ENCODE data around the gene TFPT. TPM values are rescaled to one million over a fixed set of nuclear protein-coding genes. Genes with fewer than 3 reads are reported as not detected.

The TFPT gene
- total RNA-seq, 5 donors from 2014 or later (not counting 1 experiment from before 2014, with no cell fraction given): 12.0 to 27.0 (median 20.7) TPM

- Mint-ChIP-seq H3K9me3 (no peaks in the 10 kb centered on the region), H3K4me1 (peaks cover 57 to 68% (median 61%) of the 10 kb centered on the region in 3 donors), H3K4me3 (peak overlapping the region in 1 of 3 donors; percentile 56), H3K27ac (peak overlapping the region in 1 of 2 donors; percentile 66), H3K36me3 (peaks cover 44% of the 10 kb centered on the region), H3K27me3 (no peaks in the 10 kb centered on the region)
- H3K27ac ChIP-seq (ENCODE audit: low read length): no peak overlapping the region
- no peak overlapping the region for H3K4me3 ChIP-seq (ENCODE audit: control insufficient read depth in 1 of 2, extremely low read depth in 1 of 2, low read length in 1 of 2)
- POLR2A ChIA-PET: no interaction called here
- CTCF ChIA-PET: interaction anchor here in 1 of 2 donors (1.2 kb wide), 1 partner anchor 20 kb away, joined by 4 read pairs; the partner anchor contains the start of gene CNOT3
- H3K36me3 ChIP-seq (ENCODE audit: control insufficient read depth in 2 of 2, extremely low read depth in 1 of 2, insufficient read depth in 1 of 2, low read length in 1 of 2): peaks cover 19 to 68% of the 10 kb centered on the region in 2 donors
- H3K9me3 ChIP-seq: no peaks in the 10 kb centered on the region
- peaks cover 46 to 79% of the 10 kb centered on the region in 2 experiments for H3K4me1 ChIP-seq (ENCODE audit: control insufficient read depth in 1 of 2, extremely low read depth in 1 of 2, insufficient read depth in 2 of 2, low read length in 2 of 2)
- DNase-seq (no peak), ATAC-seq (replicated peaks in 1 of 4) (no peak)
- WGBS (ENCODE audit: insufficient coverage): 93% methylated on average over 5 of the region's 11 CpGs
- H3K27me3 ChIP-seq (replicated peaks in 1 of 2; ENCODE audit: control insufficient read depth in 2 of 2, extremely low read depth in 1 of 2, insufficient read depth in 2 of 2, low read length in 1 of 2): no peaks in the 10 kb centered on the region
These were observed 41.0 kb upstream of the TFPT start for GRCh38 chr19:54156490-54156889.

- Mint-ChIP-seq H3K27me3 (no peaks in the 10 kb centered on the region), H3K36me3 (peaks cover 49% of the 10 kb centered on the region), H3K4me3 (peak overlapping the region in 1 of 3 donors; percentile 40), H3K4me1 (peaks cover 53 to 63% (median 56%) of the 10 kb centered on the region in 3 donors), H3K9me3 (no peaks in the 10 kb centered on the region), H3K27ac (no peak overlapping the region)
- Histone ChIP-seq H3K36me3 (ENCODE audit: control insufficient read depth in 2 of 2, extremely low read depth in 1 of 2, insufficient read depth in 1 of 2, low read length in 1 of 2) (peaks cover 21 to 74% of the 10 kb centered on the region in 2 donors), H3K9me3 (no peaks in the 10 kb centered on the region), H3K4me3 (ENCODE audit: control insufficient read depth in 1 of 2, extremely low read depth in 1 of 2, low read length in 1 of 2) (no peak overlapping the region), H3K27ac (ENCODE audit: low read length) (no peak overlapping the region), H3K27me3 (replicated peaks in 1 of 2; ENCODE audit: control insufficient read depth in 2 of 2, extremely low read depth in 1 of 2, insufficient read depth in 2 of 2, low read length in 1 of 2) (no peaks in the 10 kb centered on the region), H3K4me1 (ENCODE audit: control insufficient read depth in 1 of 2, extremely low read depth in 1 of 2, insufficient read depth in 2 of 2, low read length in 2 of 2) (peaks cover 46 to 75% of the 10 kb centered on the region in 2 experiments)
- ATAC-seq (replicated peaks in 1 of 4) (no peak), DNase-seq (no peak)
- ChIA-PET CTCF (interaction anchor here in 1 of 2 donors (0.5 kb wide), 1 partner anchor 9 kb away, joined by 3 read pairs; no protein-coding TSS in a partner anchor), POLR2A (interaction anchor here in 1 of 2 donors (0.5 kb wide), 1 partner anchor 285 kb away, joined by 3 read pairs; no protein-coding TSS in a partner anchor)
- 70% methylated on average over 2 of the region's 19 CpGs for WGBS (ENCODE audit: insufficient coverage)
These were observed 40.2 kb upstream of the TFPT start for GRCh38 chr19:54155694-54156093.

GRCh38 chr19:54154603-54155345 is 39.3 kb upstream of the TFPT start:
- peak overlapping the region in 2 of 3 donors; percentile 17 to 60 for H3K4me3 Mint-ChIP-seq
- peaks cover 53% of the 10 kb centered on the region for H3K36me3 Mint-ChIP-seq
- ATAC-seq (replicated peaks in 1 of 4) (peak; percentile 2 to 24 (median 10)), DNase-seq (peak in 33 of 35 experiments; percentile 39 to 77 (median 59))
- H3K27me3 ChIP-seq (replicated peaks in 1 of 2; ENCODE audit: control insufficient read depth in 2 of 2, extremely low read depth in 1 of 2, insufficient read depth in 2 of 2, low read length in 1 of 2): no peaks in the 10 kb centered on the region
- CTCF ChIA-PET: no interaction called here
- no peaks in the 10 kb centered on the region for H3K9me3 ChIP-seq
- H3K4me3 ChIP-seq (ENCODE audit: control insufficient read depth in 1 of 2, extremely low read depth in 1 of 2, low read length in 1 of 2): peak overlapping the region in 1 of 2 donors; percentile 35
- H3K27ac ChIP-seq (ENCODE audit: low read length): peak overlapping the region; percentile 36
- peak overlapping the region; percentile 50 to 82 for H3K27ac Mint-ChIP-seq
- H3K27me3 Mint-ChIP-seq: no peaks in the 10 kb centered on the region
- peaks cover 45 to 53% (median 47%) of the 10 kb centered on the region in 3 donors for H3K4me1 Mint-ChIP-seq
- WGBS (ENCODE audit: insufficient coverage): 29% methylated on average over 6 of the region's 18 CpGs
- H3K9me3 Mint-ChIP-seq: no peaks in the 10 kb centered on the region
- H3K36me3 ChIP-seq (ENCODE audit: control insufficient read depth in 2 of 2, extremely low read depth in 1 of 2, insufficient read depth in 1 of 2, low read length in 1 of 2): peaks cover 28 to 79% of the 10 kb centered on the region in 2 donors
- POLR2A ChIA-PET: no interaction called here
- H3K4me1 ChIP-seq (ENCODE audit: control insufficient read depth in 1 of 2, extremely low read depth in 1 of 2, insufficient read depth in 2 of 2, low read length in 2 of 2): peaks cover 41 to 67% of the 10 kb centered on the region in 2 experiments

GRCh38 chr19:54153731-54154326 is 38.4 kb upstream of the TFPT start:
- H3K27ac ChIP-seq (ENCODE audit: low read length): peak overlapping the region; percentile 24
- Mint-ChIP-seq H3K27ac (peak overlapping the region; percentile 50 to 82), H3K4me1 (peaks cover 37 to 46% (median 43%) of the 10 kb centered on the region in 3 donors), H3K27me3 (no peaks in the 10 kb centered on the region), H3K36me3 (peaks cover 60% of the 10 kb centered on the region), H3K4me3 (peak overlapping the region in 1 of 3 donors; percentile 60), H3K9me3 (no peaks in the 10 kb centered on the region)
- H3K27me3 ChIP-seq (replicated peaks in 1 of 2; ENCODE audit: control insufficient read depth in 2 of 2, extremely low read depth in 1 of 2, insufficient read depth in 2 of 2, low read length in 1 of 2): no peaks in the 10 kb centered on the region
- H3K4me1 ChIP-seq (ENCODE audit: control insufficient read depth in 1 of 2, extremely low read depth in 1 of 2, insufficient read depth in 2 of 2, low read length in 2 of 2): peaks cover 38 to 63% of the 10 kb centered on the region in 2 experiments
- peaks cover 35 to 89% of the 10 kb centered on the region in 2 donors for H3K36me3 ChIP-seq (ENCODE audit: control insufficient read depth in 2 of 2, extremely low read depth in 1 of 2, insufficient read depth in 1 of 2, low read length in 1 of 2)
- WGBS (ENCODE audit: insufficient coverage): 89% methylated on average over 7 of the region's 10 CpGs
- ChIA-PET POLR2A (no interaction called here), CTCF (no interaction called here)
- no peaks in the 10 kb centered on the region for H3K9me3 ChIP-seq
- H3K4me3 ChIP-seq (ENCODE audit: control insufficient read depth in 1 of 2, extremely low read depth in 1 of 2, low read length in 1 of 2): no peak overlapping the region
- DNase-seq (no peak), ATAC-seq (replicated peaks in 1 of 4) (no peak)

- no peak overlapping the region for H3K4me3 ChIP-seq (ENCODE audit: control insufficient read depth in 1 of 2, extremely low read depth in 1 of 2, low read length in 1 of 2)
- H3K27ac Mint-ChIP-seq: peak overlapping the region; percentile 12 to 44
- H3K36me3 ChIP-seq (ENCODE audit: control insufficient read depth in 2 of 2, extremely low read depth in 1 of 2, insufficient read depth in 1 of 2, low read length in 1 of 2): peaks cover 38 to 89% of the 10 kb centered on the region in 2 donors
- no peak overlapping the region for H3K4me3 Mint-ChIP-seq
- ATAC-seq (replicated peaks in 1 of 4): no peak
- CTCF ChIA-PET: no interaction called here
- H3K27ac ChIP-seq (ENCODE audit: low read length): no peak overlapping the region
- no peaks in the 10 kb centered on the region for H3K9me3 Mint-ChIP-seq
- H3K4me1 Mint-ChIP-seq: peaks cover 29 to 38% (median 35%) of the 10 kb centered on the region in 3 donors
- no peaks in the 10 kb centered on the region for H3K9me3 ChIP-seq
- H3K4me1 ChIP-seq (ENCODE audit: control insufficient read depth in 1 of 2, extremely low read depth in 1 of 2, insufficient read depth in 2 of 2, low read length in 2 of 2): peaks cover 30 to 55% of the 10 kb centered on the region in 2 experiments
- peaks cover 58% of the 10 kb centered on the region for H3K36me3 Mint-ChIP-seq
- no peak for DNase-seq
- H3K27me3 Mint-ChIP-seq: no peaks in the 10 kb centered on the region
- POLR2A ChIA-PET: no interaction called here
- H3K27me3 ChIP-seq (replicated peaks in 1 of 2; ENCODE audit: control insufficient read depth in 2 of 2, extremely low read depth in 1 of 2, insufficient read depth in 2 of 2, low read length in 1 of 2): no peaks in the 10 kb centered on the region
- 98% methylated on average over 12 of the region's 25 CpGs for WGBS (ENCODE audit: insufficient coverage)
These were observed 37.5 kb upstream of the TFPT start for GRCh38 chr19:54152878-54153524.

- ChIA-PET POLR2A (no interaction called here), CTCF (no interaction called here)
- H3K4me1 Mint-ChIP-seq: peaks cover 28 to 37% (median 34%) of the 10 kb centered on the region in 3 donors
- no peak overlapping the region for H3K4me3 Mint-ChIP-seq
- Histone ChIP-seq H3K27ac (ENCODE audit: low read length) (no peak overlapping the region), H3K4me3 (ENCODE audit: control insufficient read depth in 1 of 2, extremely low read depth in 1 of 2, low read length in 1 of 2) (no peak overlapping the region), H3K9me3 (no peaks in the 10 kb centered on the region), H3K27me3 (replicated peaks in 1 of 2; ENCODE audit: control insufficient read depth in 2 of 2, extremely low read depth in 1 of 2, insufficient read depth in 2 of 2, low read length in 1 of 2) (no peaks in the 10 kb centered on the region), H3K4me1 (ENCODE audit: control insufficient read depth in 1 of 2, extremely low read depth in 1 of 2, insufficient read depth in 2 of 2, low read length in 2 of 2) (peaks cover 29 to 48% of the 10 kb centered on the region in 2 experiments), H3K36me3 (ENCODE audit: control insufficient read depth in 2 of 2, extremely low read depth in 1 of 2, insufficient read depth in 1 of 2, low read length in 1 of 2) (peaks cover 43 to 89% of the 10 kb centered on the region in 2 donors)
- H3K27ac Mint-ChIP-seq: no peak overlapping the region
- 100% methylated on average over 10 of the region's 12 CpGs for WGBS (ENCODE audit: insufficient coverage)
- H3K9me3 Mint-ChIP-seq: no peaks in the 10 kb centered on the region
- no peak for DNase-seq
- ATAC-seq (replicated peaks in 1 of 4): no peak
- peaks cover 58% of the 10 kb centered on the region for H3K36me3 Mint-ChIP-seq
- no peaks in the 10 kb centered on the region for H3K27me3 Mint-ChIP-seq
These were observed 36.8 kb upstream of the TFPT start for GRCh38 chr19:54152267-54152666.

Measured in T-cell (primary cell).